Raji (cell line): ENCODE data around the gene CACNG6.

ENCODE experiments used
- POLR2A ChIP-seq: IDR thresholded peaks from 2 replicates; pipeline ENCODE4 v1.6.1; 2011; ENCODE audit warnings: low read depth, low read length, control low read depth; ENCODE audit not compliant: insufficient read depth

CACNG6 gene

DNA sequence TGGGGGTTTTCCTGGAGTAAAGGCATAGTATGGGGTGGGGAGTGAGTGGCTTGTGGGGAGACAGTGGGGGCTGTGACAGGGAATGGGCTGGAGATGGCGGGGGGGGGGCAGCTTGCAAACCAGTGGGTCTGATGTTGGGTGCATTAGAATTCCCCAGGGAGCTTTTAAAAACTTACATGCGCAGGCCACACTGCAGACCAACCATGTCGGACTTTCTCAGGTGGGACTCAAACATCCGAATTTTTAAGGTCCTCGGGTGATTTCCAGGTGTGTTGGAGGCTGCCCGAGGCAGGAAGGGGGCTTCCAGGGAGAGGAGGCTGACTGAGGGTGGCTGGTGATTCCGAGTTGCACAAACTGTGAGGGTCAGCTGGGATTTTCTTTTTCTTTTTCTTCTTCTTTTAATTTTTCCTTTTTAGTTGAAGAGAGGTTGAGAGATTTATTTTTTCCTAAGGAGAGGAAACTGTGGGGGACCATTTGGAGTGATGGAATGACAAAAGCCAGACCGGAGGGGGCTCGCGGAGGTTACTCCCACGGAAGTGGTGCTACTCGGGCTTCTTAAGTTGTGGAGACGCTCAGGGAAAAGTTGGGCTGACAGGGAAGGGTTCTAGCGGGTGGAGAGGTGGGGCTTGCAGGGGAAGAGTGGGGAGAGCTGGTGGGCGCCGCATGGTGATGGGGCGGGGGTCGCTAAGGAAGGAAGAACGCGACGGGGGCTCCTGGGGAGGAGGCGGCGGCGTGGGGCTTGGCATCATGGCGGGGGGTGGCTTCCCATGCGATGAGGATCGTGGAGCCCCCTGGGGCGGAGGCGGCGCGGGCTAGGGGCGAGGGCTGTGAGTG, 29.7 kb upstream of the CACNG6 start:
- no peak for TF ChIP-seq POLR2A

DNA sequence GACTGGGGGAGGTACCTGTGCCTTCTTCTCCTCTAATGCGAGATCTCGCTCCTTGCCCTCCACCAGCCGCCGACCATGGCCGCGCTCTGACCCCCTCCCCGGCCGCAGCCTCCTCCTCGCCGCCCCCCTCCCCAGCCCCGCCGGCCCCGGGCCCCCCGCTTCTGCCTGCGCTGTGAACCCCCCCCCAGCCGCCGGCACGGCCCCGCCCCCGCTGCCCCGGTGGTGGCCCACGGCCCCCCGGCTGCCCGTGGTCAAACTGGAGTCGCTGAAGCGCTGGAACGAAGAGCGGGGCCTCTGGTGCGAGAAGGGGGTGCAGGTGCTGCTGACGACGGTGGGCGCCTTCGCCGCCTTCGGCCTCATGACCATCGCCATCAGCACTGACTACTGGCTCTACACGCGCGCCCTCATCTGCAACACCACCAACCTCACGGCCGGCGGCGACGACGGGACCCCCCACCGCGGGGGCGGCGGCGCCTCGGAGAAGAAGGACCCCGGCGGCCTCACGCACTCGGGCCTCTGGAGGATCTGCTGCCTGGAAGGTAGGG, 28.5 kb upstream of the CACNG6 start, which contains the start of gene CACNG8:
Gene CACNG8, plus strand, starts transcription at position 51 of the 545 bp plus-strand sequence.
- TF ChIP-seq POLR2A: no peak

GRCh38 chr19:53965091-53965490, 26.3 kb upstream of the CACNG6 start:
- no peak for TF ChIP-seq POLR2A

DNA sequence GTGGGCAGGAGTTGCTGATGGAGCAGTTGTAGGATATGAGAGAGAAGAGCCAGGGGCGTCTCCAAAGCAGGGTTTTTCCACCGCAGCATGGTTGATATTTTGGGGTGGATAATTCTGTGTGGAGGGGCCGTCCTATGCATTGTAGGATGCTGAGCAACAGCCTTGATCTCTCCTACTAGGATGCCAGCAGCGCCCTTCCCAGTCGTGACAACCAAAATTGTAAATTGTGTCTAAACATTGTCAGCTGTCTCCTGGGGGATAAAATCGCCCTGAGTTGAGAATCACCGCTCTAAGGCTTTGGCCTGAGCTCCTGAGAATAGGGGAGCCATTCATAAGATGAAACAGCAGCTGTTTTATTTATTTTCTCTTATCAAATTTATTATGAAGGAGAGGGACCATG, 24.5 kb upstream of the CACNG6 start:
- TF ChIP-seq POLR2A: no peak

DNA sequence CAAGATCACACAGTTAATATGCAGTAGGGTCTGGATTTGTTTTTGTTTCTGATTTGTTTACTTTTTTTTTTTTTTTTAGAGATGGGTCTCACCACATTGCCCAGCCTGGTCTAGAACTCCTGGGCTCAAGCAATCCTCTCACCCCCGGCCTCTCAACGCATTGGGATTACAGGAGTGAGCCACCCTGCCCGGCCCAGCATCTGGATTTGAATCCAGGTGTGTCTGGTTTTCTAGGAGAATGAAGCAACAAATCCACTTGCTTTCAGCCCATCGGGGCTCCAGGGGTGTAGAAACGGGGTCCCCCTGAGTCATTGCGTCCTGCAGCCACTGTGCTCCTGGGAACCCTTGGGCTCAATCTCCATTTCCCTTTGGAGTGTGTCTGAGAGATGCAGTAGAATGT, 22.1 kb upstream of the CACNG6 start:
- no peak for TF ChIP-seq POLR2A

DNA sequence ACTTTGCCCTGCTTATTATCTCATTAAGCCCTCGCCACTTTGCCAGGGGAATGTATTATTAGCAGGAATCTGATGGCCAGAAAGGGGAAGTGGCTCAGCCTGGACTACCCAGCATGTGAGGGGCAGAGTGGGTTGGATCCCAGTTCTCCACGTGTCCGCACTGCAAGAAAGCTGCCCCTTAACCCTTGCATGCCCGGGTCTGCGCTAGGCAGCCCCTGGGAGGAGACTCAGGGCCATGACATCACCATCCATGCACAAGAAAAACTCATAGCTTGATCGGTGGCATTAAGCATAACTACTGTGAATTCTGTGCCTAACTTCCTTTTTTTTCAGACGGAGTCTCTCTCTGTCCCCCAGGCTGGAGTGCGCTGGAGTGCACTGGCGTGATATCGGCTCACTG, 19.8 kb upstream of the CACNG6 start:
- no peak for TF ChIP-seq POLR2A

GRCh38 chr19:53977429-53977990, 13.9 kb upstream of the CACNG6 start:
- no peak for TF ChIP-seq POLR2A

DNA sequence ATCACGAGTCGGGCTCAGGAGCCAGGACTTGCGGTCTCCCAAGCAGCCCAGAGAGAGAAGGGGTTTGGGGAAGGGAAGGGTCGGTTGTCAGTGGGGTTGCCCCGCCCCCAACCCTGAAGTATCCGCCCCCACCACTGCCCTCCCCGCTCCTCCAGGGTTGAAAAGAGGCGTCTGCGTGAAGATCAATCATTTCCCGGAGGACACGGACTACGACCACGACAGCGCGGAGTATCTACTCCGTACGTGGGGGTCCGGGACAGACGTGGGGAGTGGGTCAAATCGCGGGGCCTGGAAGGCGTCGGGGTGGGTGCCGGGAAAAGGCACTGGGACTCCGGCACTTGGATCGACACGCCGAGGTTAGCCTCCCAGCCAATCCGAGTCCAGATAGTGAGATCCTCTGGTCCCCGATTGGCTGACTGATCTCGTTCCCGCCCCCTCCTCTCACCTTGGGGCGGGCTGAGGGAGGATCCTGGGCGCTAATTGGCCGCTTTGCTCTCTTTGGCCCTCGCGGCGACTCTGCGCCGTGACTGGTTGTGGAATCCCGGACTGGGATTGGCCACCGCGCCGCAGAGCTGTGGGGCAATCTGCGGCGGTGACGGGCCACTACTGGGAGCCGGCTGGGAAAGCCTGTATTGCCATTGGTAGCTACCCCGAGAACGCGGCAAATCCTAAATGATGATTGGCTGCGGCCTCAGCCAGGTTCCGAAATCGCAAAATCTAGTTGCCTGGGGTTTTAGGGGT, 13.3 kb upstream of the CACNG6 start:
- TF ChIP-seq POLR2A: no peak

DNA sequence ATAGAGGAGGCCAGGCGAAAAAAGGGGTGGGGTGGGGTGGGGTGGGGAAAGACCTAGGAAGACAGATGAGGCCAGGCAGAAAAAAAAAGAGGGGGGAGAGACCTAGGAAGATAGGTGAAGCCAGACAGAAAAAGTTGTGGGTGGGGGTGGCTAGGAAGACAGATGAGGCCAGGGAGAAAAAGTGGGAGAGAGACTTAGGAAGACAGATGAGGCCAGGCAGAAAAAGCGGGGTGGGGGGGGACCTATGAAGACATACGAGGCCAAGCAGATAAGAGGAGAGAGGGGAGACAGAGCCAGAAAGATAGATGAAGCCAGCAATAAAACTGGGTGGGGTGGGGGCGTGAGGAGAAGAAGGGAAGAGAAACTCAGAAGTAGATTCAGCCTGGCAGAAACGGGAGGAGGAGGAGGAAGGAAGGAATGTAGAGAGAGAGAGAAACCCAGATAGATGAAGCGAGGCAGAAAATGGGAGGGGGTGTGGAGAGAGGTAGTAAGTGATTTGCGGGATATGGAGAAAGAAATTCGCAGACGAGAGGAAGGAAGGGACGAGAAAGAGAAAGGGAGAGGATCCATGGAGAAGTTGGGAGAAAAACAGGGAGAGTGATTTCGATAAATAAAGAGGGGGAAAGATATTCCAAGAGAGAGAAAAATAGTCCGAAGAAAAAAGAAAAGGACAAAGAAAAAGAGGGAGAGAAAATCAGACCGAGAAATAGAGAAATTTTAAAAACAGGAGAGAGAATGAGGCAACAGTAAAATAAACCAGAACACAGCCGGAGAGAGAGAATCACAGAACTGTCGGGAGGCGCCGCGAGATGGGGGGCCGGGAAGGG, 12.2 kb upstream of the CACNG6 start:
- no peak for TF ChIP-seq POLR2A

DNA sequence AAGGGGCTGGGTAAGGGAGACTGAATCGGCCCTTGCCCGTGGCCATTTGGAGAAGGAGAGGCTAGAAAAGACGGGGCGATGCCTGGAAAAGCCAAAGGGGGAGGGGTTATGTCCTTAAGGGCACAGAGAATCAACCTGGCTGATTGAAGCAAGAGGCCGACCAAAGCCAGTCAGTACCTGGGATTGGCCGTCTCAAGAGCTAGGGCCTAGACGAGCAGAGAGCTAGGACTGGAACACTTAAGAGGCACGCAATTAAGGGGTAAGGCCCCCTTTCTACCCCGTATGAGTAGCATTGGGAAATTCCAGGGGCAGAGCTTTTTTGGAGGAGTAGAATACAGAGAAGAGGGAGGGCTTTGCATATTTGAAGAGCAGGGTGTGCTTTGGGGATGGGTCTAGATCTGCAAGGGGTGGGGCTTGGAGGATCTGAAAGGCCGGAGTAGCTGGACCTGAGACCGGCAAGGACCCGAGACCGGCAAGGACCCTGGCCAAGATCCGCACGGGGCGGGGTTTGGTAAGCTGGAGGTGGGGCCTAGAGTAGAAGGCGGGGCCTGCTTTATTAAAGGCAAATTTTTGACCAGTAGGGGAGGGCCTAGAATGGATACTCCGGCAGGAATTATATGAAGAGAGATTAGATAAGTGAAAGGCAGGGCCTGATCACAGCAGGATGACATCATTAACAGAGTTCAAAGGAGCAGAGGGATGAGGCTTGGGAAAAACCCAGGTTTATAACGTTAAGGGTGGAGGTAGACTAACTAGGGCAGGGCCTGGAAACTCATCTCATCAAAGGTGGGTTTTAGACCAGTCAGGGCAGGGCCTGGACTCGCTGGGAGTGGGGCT, 10.7 kb upstream of the CACNG6 start:
- no peak for TF ChIP-seq POLR2A

DNA sequence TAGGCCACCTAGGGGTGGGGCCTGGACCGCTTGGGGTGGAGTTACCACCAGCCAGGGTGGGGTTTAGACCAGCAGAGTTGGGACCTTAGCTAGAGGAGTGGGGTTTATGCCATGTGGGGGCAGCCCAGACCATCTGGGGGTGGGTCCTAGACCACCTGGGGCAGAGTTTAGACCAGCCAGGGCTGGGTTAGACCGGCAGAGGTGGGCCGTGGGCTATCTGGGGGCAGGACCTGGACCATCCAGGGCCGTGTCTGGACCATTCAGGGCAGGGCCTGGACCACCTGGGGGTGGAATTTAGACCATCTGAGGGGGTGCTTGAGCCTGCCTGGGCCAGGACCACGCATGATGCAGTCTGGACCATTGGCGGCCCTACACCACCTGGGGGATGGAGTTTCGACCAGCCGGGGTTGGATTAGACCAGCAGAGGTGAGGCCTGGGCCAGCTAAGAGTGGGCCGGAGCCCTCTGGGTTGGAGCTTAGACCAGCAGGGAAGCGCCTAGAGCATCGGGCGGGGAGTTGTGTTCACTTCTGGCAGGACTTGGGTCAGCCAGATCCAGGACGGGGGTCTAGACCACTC, 10.0 kb upstream of the CACNG6 start:
- no peak for TF ChIP-seq POLR2A

DNA sequence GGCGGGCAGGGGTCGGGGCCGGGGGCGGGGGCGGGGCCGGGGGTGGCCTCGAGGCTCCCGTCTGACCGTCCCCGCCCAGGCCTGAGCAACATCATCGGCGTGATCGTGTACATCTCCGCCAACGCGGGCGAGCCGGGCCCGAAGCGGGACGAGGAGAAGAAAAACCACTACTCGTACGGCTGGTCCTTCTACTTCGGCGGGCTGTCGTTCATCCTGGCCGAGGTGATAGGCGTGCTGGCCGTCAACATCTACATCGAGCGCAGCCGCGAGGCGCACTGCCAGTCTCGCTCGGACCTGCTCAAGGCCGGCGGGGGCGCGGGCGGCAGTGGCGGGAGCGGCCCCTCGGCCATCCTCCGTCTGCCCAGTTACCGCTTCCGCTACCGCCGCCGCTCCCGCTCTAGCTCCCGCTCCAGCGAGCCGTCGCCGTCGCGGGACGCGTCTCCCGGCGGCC, 9.4 kb upstream of the CACNG6 start:
- no peak for TF ChIP-seq POLR2A

- TF ChIP-seq POLR2A: no peak
Measured at GRCh38 chr19:53982611-53983010, 8.8 kb upstream of the CACNG6 start.

GRCh38 chr19:53983457-53984289, 7.8 kb upstream of the CACNG6 start:
- no peak for TF ChIP-seq POLR2A
